IMR-90 (cell line): ENCODE results near the gene MPP4. TPM values are rescaled to one million over a fixed set of nuclear protein-coding genes. Genes with fewer than 3 reads are reported as not detected.
A peak's percentile ranks its signal among the peaks of the same experiment; 100 is the strongest.

Experiments used
- ATAC-seq: fragments of 200-7000 bp; cut with Tn5 transposase; 2 replicates; pipeline ENCODE4 v1.9.1; 2020; ENCODE audit warnings: low read depth, mild to moderate bottlenecking, moderate library complexity
- BruUV-seq: library from RNA; stranded (reverse); fragments of 400-500 nt; replicated peaks from 2 replicates; lab custom pipeline; 2021; lab: Mats Ljungman, UMichigan
- CTCF ChIA-PET: fragments of 300-600 bp; formaldehyde crosslinking; extraction: SDS; loops from one replicate; lab custom pipeline; 2021; ENCODE audit warnings: antibody characterized with exemption; lab: Yijun Ruan, JAX
- POLR2A ChIA-PET: fragments of 300-600 bp; sonication (Branson Sonifier 250); formaldehyde crosslinking; loops from one replicate; lab custom pipeline; 2022; ENCODE audit warnings: antibody characterized with exemption; ENCODE audit not compliant: unreplicated experiment; lab: Charles Lee
- DNase-seq: peaks from one replicate; pipeline ENCODE4 v3.0.0; 2013
- H2AFZ ChIP-seq: replicated peaks from 2 replicates; pipeline ENCODE3; 2013; ENCODE audit warnings: low read length, mild to moderate bottlenecking; ENCODE audit not compliant: poor library complexity
- H2AK5ac ChIP-seq: 2 replicates; pipeline ENCODE4 v1.6.1; 2013; ENCODE audit warnings: low read depth, low read length, inconsistent platforms
- H2AK9ac ChIP-seq: replicated peaks from 2 replicates; pipeline ENCODE3; 2013; ENCODE audit warnings: mild to moderate bottlenecking, low read depth, low read length, moderate library complexity; ENCODE audit not compliant: poor library complexity
- H2BK120ac ChIP-seq: 2 replicates; pipeline ENCODE4 v1.6.1; 2013; ENCODE audit warnings: low read depth, low read length, inconsistent platforms
- H2BK15ac ChIP-seq: 3 replicates; pipeline ENCODE4 v1.6.1; 2013; ENCODE audit warnings: low read depth, low read length, inconsistent platforms
- H2BK20ac ChIP-seq: 2 replicates; pipeline ENCODE4 v1.6.1; 2013; ENCODE audit warnings: low read depth, mild to moderate bottlenecking, inconsistent platforms, low read length, moderate library complexity
- H2BK5ac ChIP-seq: 2 replicates; pipeline ENCODE4 v1.6.1; 2013; ENCODE audit warnings: mild to moderate bottlenecking, low read depth, low read length, inconsistent platforms; ENCODE audit not compliant: poor library complexity, severe bottlenecking
- H3K14ac ChIP-seq: replicated peaks from 2 replicates; pipeline ENCODE4 v1.6.1; 2013; ENCODE audit warnings: low read depth, low read length, inconsistent platforms
- H3K18ac ChIP-seq: 2 replicates; pipeline ENCODE4 v1.6.1; 2013; ENCODE audit warnings: low read depth, low read length, control low read depth
- H3K23ac ChIP-seq: 2 replicates; pipeline ENCODE4 v1.6.1; 2013; ENCODE audit warnings: low read depth, low read length, inconsistent platforms
- H3K27ac ChIP-seq: 2 replicates; pipeline ENCODE4 v1.5.1; 2013; ENCODE audit warnings: mild to moderate bottlenecking, control low read depth, low read length; ENCODE audit not compliant: insufficient read depth
- H3K27me3 ChIP-seq: 2 replicates; pipeline ENCODE4 v1.6.1; 2013; ENCODE audit warnings: low read length; ENCODE audit not compliant: control insufficient read depth, insufficient read depth
- H3K36me3 ChIP-seq: 2 replicates; pipeline ENCODE4 v1.6.1; 2013; ENCODE audit warnings: low read length, mixed read lengths; ENCODE audit not compliant: control insufficient read depth, insufficient read depth
- H3K4ac ChIP-seq: 2 replicates; pipeline ENCODE4 v1.6.1; 2013; ENCODE audit warnings: low read depth, low read length, inconsistent platforms
- H3K4me1 ChIP-seq: 2 replicates; pipeline ENCODE4 v1.6.1; 2013; ENCODE audit warnings: low read length, mixed read lengths; ENCODE audit not compliant: control insufficient read depth, insufficient read depth
- H3K4me2 ChIP-seq: 2 replicates; pipeline ENCODE4 v1.6.1; 2013; ENCODE audit warnings: low read depth, mild to moderate bottlenecking, control low read depth, low read length, moderate library complexity
- H3K4me3 ChIP-seq: 2 replicates; pipeline ENCODE4 v1.5.1; 2013; ENCODE audit warnings: low read depth, mild to moderate bottlenecking, control low read depth, low read length, moderate library complexity; ENCODE audit not compliant: insufficient read depth
- H3K56ac ChIP-seq: 2 replicates; pipeline ENCODE4 v1.6.1; 2013; ENCODE audit warnings: low read length, inconsistent platforms; ENCODE audit not compliant: insufficient read depth; ENCODE audit errors: extremely low read depth
- H3K79me1 ChIP-seq, 2 experiments: 2 replicates each; pipeline ENCODE4 v1.6.1; 2013; ENCODE audit warnings: low read length in 2 of 2, inconsistent platforms in 1 of 2, low read depth in 1 of 2
- H3K9ac ChIP-seq: 2 replicates; pipeline ENCODE4 v1.6.1; 2013; ENCODE audit warnings: low read depth, low read length, control low read depth
- H3K9me1 ChIP-seq: 2 replicates; pipeline ENCODE4 v1.6.1; 2013; ENCODE audit warnings: low read length, inconsistent platforms; ENCODE audit not compliant: insufficient read depth
- H3K9me3 ChIP-seq: 2 replicates; pipeline ENCODE4 v1.6.1; 2013; ENCODE audit warnings: low read length; ENCODE audit not compliant: control insufficient read depth, insufficient read depth
- H4K20me1 ChIP-seq: 2 replicates; pipeline ENCODE4 v1.6.1; 2013; ENCODE audit warnings: low read length, inconsistent platforms; ENCODE audit not compliant: insufficient read depth
- H4K5ac ChIP-seq: 2 replicates; pipeline ENCODE4 v1.6.1; 2013; ENCODE audit warnings: mild to moderate bottlenecking, low read depth, low read length, control low read depth
- H4K8ac ChIP-seq, 2 experiments: 2 replicates each; pipeline ENCODE4 v1.6.1; 2013; ENCODE audit warnings: low read depth in 2 of 2, low read length in 2 of 2, control low read depth in 1 of 2, inconsistent platforms in 1 of 2
- H4K91ac ChIP-seq: 2 replicates; pipeline ENCODE4 v1.6.1; 2013; ENCODE audit warnings: low read depth, low read length, inconsistent platforms; ENCODE audit not compliant: insufficient read depth
- MAFK ChIP-seq: IDR thresholded peaks from 2 replicates; pipeline ENCODE4 v1.6.1; 2012; ENCODE audit warnings: low read depth, low read length, improper control_type of control experiment
- RCOR1 ChIP-seq: IDR thresholded peaks from 2 replicates; pipeline ENCODE4 v1.6.1; 2012; ENCODE audit warnings: mild to moderate bottlenecking, low read length, improper control_type of control experiment; ENCODE audit not compliant: insufficient replicate concordance
- WGBS, 2 experiments: methylation state at CpG; one replicate each; pipeline versions ENCODE4 v1.1.5 to v1.1.7; 2013; ENCODE audit warnings: missing lambda C conversion rate in 2 of 2; ENCODE audit not compliant: insufficient read length in 1 of 2; ENCODE audit errors: extremely low coverage in 2 of 2; 5-methylcytosine and 5-hydroxymethylcytosine counted together
- dilution Hi-C: fragments of 300-500 bp; cut with HindIII; formaldehyde crosslinking; loops from one replicate; pipeline ENCODE4 v1.14.3; 2018; ENCODE audit warnings: low sequenced_read_pairs; ENCODE audit not compliant: unreplicated experiment
- in situ Hi-C: fragments of 300-500 bp; cut with MboI; formaldehyde crosslinking; loops from 3 replicates; pipeline ENCODE4 v1.14.3; 2019; ENCODE audit warnings: low sequenced_read_pairs, inconsistent platforms, mixed read lengths
- intact Hi-C: fragments of 100-400 bp; cut with micrococcal nuclease; formaldehyde crosslinking; loops from 2 replicates; pipeline ENCODE4 v1.10.0; 2022
- polyA plus RNA-seq, 3 experiments: library from polyadenylated mRNA; depleted of rRNA; stranded (reverse); fragments of >200 nt; gene quantifications; 2 replicates each; pipeline ENCODE4 v1.2.3, GENCODE V29; 2012; ENCODE audit warnings: low replicate concordance in 1 of 3
- total RNA-seq: library from RNA; depleted of rRNA; stranded (reverse); fragments of >200 nt; gene quantifications from 2 replicates; pipeline ENCODE4 v1.2.3, GENCODE V29; 2012
- TF ChIP-seq, protein P1 (sequence below): conservative IDR thresholded peaks from 2 replicates; pipeline ENCODE4 v1.5.1; 2012; ENCODE audit warnings: mild to moderate bottlenecking, low read depth, low read length, improper control_type of control experiment

The MPP4 gene
- total and polyA plus RNA-seq, 2 of the 4 experiments (the other 2 are of a cell fraction), result 11.8 to 14.9 TPM

DNA sequence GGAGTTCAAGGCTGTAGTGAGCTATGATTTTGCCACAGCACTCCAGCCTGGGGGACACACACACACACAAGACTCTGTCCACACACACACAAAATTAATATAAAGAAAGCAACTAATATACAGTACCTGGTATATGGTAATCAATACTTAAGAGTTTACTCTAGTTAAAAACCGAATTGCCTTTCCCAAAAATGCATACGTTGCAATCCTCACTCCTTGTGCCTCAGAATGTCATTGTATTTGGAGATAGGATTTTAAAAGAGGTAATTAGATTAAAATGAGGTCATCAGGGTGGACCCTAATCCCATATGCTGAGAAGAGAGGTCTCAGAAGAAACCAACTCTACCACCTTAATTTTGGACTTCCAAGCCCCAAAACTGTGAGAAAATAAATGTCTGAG, 90.9 kb downstream of the MPP4 start:
- Histone ChIP-seq H3K23ac (no peak overlapping the region), H3K14ac (no peak overlapping the region), H3K9me3 (no peaks in the 10 kb centered on the region), H2AK5ac (no peak overlapping the region), H3K18ac (no peak overlapping the region), H3K27ac (no peak overlapping the region), H3K36me3 (no peaks in the 10 kb centered on the region), H2BK15ac (no peak overlapping the region), H2BK120ac (no peak overlapping the region), H4K5ac (no peak overlapping the region), H2AFZ (no peak overlapping the region), H3K79me1 (no peaks in the 10 kb centered on the region), H4K91ac (no peak overlapping the region), H3K9me1 (peaks cover 3% of the 10 kb centered on the region; the same call in 1 of the 2 replicates), H2BK20ac (no peak overlapping the region), H3K4ac (no peak overlapping the region), H2AK9ac (no peak overlapping the region), H4K8ac (no peak overlapping the region), H3K9ac (no peak overlapping the region), H3K27me3 (no peaks in the 10 kb centered on the region), H3K4me2 (no peak overlapping the region), H3K4me3 (no peak overlapping the region), H3K56ac (no peak overlapping the region), H3K4me1 (no peaks in the 10 kb centered on the region), H2BK5ac (no peak overlapping the region), H4K20me1 (no peaks in the 10 kb centered on the region)
- in situ Hi-C loops, result loop anchor here (25.0 kb wide), 1 partner anchor 370 kb away; no protein-coding TSS in a partner anchor
- ATAC-seq (no peak), DNase-seq (no peak)
- TF ChIP-seq, protein P1, sequence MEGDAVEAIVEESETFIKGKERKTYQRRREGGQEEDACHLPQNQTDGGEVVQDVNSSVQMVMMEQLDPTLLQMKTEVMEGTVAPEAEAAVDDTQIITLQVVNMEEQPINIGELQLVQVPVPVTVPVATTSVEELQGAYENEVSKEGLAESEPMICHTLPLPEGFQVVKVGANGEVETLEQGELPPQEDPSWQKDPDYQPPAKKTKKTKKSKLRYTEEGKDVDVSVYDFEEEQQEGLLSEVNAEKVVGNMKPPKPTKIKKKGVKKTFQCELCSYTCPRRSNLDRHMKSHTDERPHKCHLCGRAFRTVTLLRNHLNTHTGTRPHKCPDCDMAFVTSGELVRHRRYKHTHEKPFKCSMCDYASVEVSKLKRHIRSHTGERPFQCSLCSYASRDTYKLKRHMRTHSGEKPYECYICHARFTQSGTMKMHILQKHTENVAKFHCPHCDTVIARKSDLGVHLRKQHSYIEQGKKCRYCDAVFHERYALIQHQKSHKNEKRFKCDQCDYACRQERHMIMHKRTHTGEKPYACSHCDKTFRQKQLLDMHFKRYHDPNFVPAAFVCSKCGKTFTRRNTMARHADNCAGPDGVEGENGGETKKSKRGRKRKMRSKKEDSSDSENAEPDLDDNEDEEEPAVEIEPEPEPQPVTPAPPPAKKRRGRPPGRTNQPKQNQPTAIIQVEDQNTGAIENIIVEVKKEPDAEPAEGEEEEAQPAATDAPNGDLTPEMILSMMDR, result no peak
- TF ChIP-seq RCOR1 (no peak), MAFK (peak; percentile 47)
- ChIA-PET POLR2A (no interaction called here), CTCF (interaction anchor here (0.8 to 1.0 kb wide), 2 partner anchors 10 to 22 kb away, joined by 3 read pairs; no protein-coding TSS in a partner anchor)
- no CpG with 5 or more reads among the region's 2 CpGs for WGBS, 2 experiments
- dilution Hi-C loops, result no loop called here
- no TSS peak for BruUV-seq
- intact Hi-C loops, result no loop called here
